GM12878 (cell line): ENCODE data around the gene DDC. TPM values are rescaled to one million over a fixed set of nuclear protein-coding genes. Genes with fewer than 3 reads are reported as not detected.

Experiments used
- ATAC-seq: fragments of 200-7000 bp; cut with Tn5 transposase; 3 replicates; pipeline ENCODE4 v1.9.1; 2020; ENCODE audit warnings: mild to moderate bottlenecking, moderate library complexity
- BruUV-seq: library from RNA; stranded (reverse); fragments of 400-500 nt; replicated peaks from 2 replicates; lab custom pipeline; 2021; lab: Mats Ljungman, UMichigan
- CTCF ChIA-PET: fragments of 300-600 bp; sonication (Branson Sonifier 250); formaldehyde crosslinking; extraction: SDS; loops from one replicate; lab custom pipeline; 2021; ENCODE audit warnings: inconsistent platforms; lab: Yijun Ruan, JAX
- POLR2A ChIA-PET: fragments of 350-600 bp; formaldehyde crosslinking; extraction: SDS; loops from one replicate; lab custom pipeline; 2021; ENCODE audit warnings: inconsistent platforms; lab: Charles Lee
- RAD21 ChIA-PET: fragments of 300-600 bp; sonication (Branson Sonifier 250); formaldehyde crosslinking; loops from one replicate; lab custom pipeline; 2023; ENCODE audit warnings: antibody characterized with exemption; ENCODE audit not compliant: unreplicated experiment; lab: Charles Lee
- SMC1A ChIA-PET: fragments of 300-600 bp; sonication (Branson Sonifier 250); formaldehyde crosslinking; loops from one replicate; lab custom pipeline; 2023; ENCODE audit not compliant: unreplicated experiment, uncharacterized antibody; lab: Charles Lee
- DNase-seq: peaks from one replicate; pipeline ENCODE4 v3.0.0-alpha.2; 2011; ENCODE audit warnings: low read depth, low spot score
- FAIRE-seq: peaks from 3 replicates; lab custom pipeline; 2011; peaks lifted over from hg19 to GRCh38; lab: Jason Lieb, UNC
- H2AFZ ChIP-seq: 2 replicates; pipeline ENCODE4 v1.6.0; 2011; ENCODE audit warnings: low read depth, low read length, control low read depth; ENCODE audit not compliant: control insufficient read depth
- H3K27ac ChIP-seq: 2 replicates; pipeline ENCODE4 v1.5.1; 2011; ENCODE audit warnings: control low read depth; ENCODE audit not compliant: control insufficient read depth, insufficient read depth
- H3K27me3 ChIP-seq, 2 experiments: replicated peaks in 1 of 2; 2 replicates each; pipeline versions ENCODE4 v1.6.0 to v1.6.1; 2011; ENCODE audit warnings: low read length in 1 of 2; ENCODE audit not compliant: control insufficient read depth in 2 of 2, insufficient read depth in 2 of 2
- H3K36me3 ChIP-seq, 2 experiments: 2 replicates each; pipeline ENCODE4 v1.5.1; 2011; ENCODE audit warnings: low read length in 1 of 2; ENCODE audit not compliant: control insufficient read depth in 2 of 2, insufficient read depth in 2 of 2
- H3K4me1 ChIP-seq: 2 replicates; pipeline ENCODE4 v1.6.1; 2011; ENCODE audit warnings: mild to moderate bottlenecking, low read length, moderate library complexity, mixed read lengths; ENCODE audit not compliant: control insufficient read depth, insufficient read depth
- H3K4me2 ChIP-seq: 2 replicates; pipeline ENCODE4 v1.6.0; 2011; ENCODE audit warnings: control low read depth; ENCODE audit not compliant: control insufficient read depth, insufficient read depth
- H3K4me3 ChIP-seq: fragments of 200-600 bp; sonication (generic); 2 replicates; pipeline ENCODE4 v1.5.1; 2016
- H3K79me2 ChIP-seq: 2 replicates; pipeline ENCODE4 v1.6.0; 2011; ENCODE audit warnings: low read length; ENCODE audit not compliant: control insufficient read depth, insufficient read depth
- H3K9ac ChIP-seq: 2 replicates; pipeline ENCODE4 v1.8.0; 2011; ENCODE audit warnings: low read length, control low read depth, mixed read lengths; ENCODE audit not compliant: control insufficient read depth, insufficient read depth
- H3K9me3 ChIP-seq: replicated peaks from 3 replicates; pipeline ENCODE4 v1.5.1; 2011; ENCODE audit warnings: mild to moderate bottlenecking, low read length; ENCODE audit not compliant: control insufficient read depth, insufficient read depth
- H4K20me1 ChIP-seq: 2 replicates; pipeline ENCODE4 v1.6.0; 2011; ENCODE audit not compliant: control insufficient read depth, insufficient read depth
- CREB1 ChIP-seq: IDR thresholded peaks from 2 replicates; pipeline ENCODE4 v1.6.1; 2012; ENCODE audit warnings: low read depth, mild to moderate bottlenecking, inconsistent platforms
- DPF2 ChIP-seq: fragments of 450-650 bp; IDR thresholded peaks from 2 replicates; pipeline ENCODE4 v1.6.1; 2017; ENCODE audit warnings: mild to moderate bottlenecking
- KDM1A ChIP-seq: fragments of 200-600 bp; sonication (generic); IDR thresholded peaks from 2 replicates; pipeline ENCODE4 v1.6.1; 2016; ENCODE audit warnings: borderline replicate concordance
- KLF5 ChIP-seq: fragments of 450-650 bp; IDR thresholded peaks from 2 replicates; pipeline ENCODE4 v1.6.1; 2014; ENCODE audit warnings: mild to moderate bottlenecking; ENCODE audit not compliant: partially characterized antibody
- MXI1 ChIP-seq: fragments of 150-350 bp; IDR thresholded peaks from 2 replicates; pipeline ENCODE4 v1.6.1; 2011; ENCODE audit warnings: low read depth, mild to moderate bottlenecking, inconsistent platforms, low read length, improper control_type of control experiment
- NFIC ChIP-seq: IDR thresholded peaks from 2 replicates; pipeline ENCODE4 v1.6.1; 2012; ENCODE audit warnings: low read depth, mild to moderate bottlenecking, inconsistent platforms, low read length, moderate library complexity
- SREBF1 ChIP-seq: IDR thresholded peaks from 2 replicates; pipeline ENCODE4 v1.6.1; 2012; ENCODE audit warnings: mild to moderate bottlenecking, low read length
- TBL1XR1 ChIP-seq: IDR thresholded peaks from 2 replicates; pipeline ENCODE4 v1.6.1; 2012; ENCODE audit warnings: low read depth, low read length, improper control_type of control experiment
- WGBS: methylation state at CpG from one replicate; pipeline ENCODE4 v1.1.6; 2016; ENCODE audit warnings: low lambda C conversion rate; ENCODE audit not compliant: insufficient replicate concordance, insufficient coverage; ENCODE audit errors: missing lambda C conversion rate; 5-methylcytosine and 5-hydroxymethylcytosine counted together
- in situ Hi-C: fragments of 300-500 bp; cut with MboI; formaldehyde crosslinking; loops from 9 replicates; pipeline ENCODE4 v1.14.3; 2018; ENCODE audit warnings: mixed read lengths
- intact Hi-C: fragments of 100-400 bp; cut with micrococcal nuclease; formaldehyde crosslinking; loops from one replicate; pipeline ENCODE4 v1.14.2; 2022; ENCODE audit not compliant: unreplicated experiment
- polyA plus RNA-seq, 11 experiments: library from polyadenylated mRNA; depleted of rRNA in 4 of 11; unstranded in 6 of 11; stranded (reverse) in 5 of 11; fragments of >200 nt; fragmentation: Nextera tagmentation in 4 of 11; fragmentation: Illumina TruSeq in 1 of 11; extraction: Ambion mirVana in 4 of 11; extraction: Trizol in 1 of 11; gene quantifications; 1 replicate in 1 of 11; 2 replicates in 10 of 11; pipeline versions ENCODE4 v1.2.1 to v1.2.3, GENCODE V29; 2011 to 2016; ENCODE audit warnings: inconsistent platforms in 2 of 11, missing spikeins in 2 of 11, low read depth in 1 of 11
- total RNA-seq, 4 experiments: library from RNA; depleted of rRNA in 3 of 4; stranded (reverse); fragments of >200 nt in 3 of 4; fragmentation: Illumina TruSeq in 1 of 4; extraction: Trizol in 1 of 4; gene quantifications; 2 replicates each; pipeline versions ENCODE4 v1.2.1 to v1.2.3, GENCODE V29; 2013 to 2021
- TF ChIP-seq, protein P1 (sequence below): IDR thresholded peaks from 2 replicates; pipeline ENCODE4 v1.6.1; 2012; ENCODE audit warnings: improper control_type of control experiment, low read depth, low read length; ENCODE audit not compliant: insufficient replicate concordance

The DDC gene
- total and polyA plus RNA-seq, 10 of the 15 experiments (the other 5 are each of a cell fraction or from before 2014, with no cell fraction given): not detected

DNA sequence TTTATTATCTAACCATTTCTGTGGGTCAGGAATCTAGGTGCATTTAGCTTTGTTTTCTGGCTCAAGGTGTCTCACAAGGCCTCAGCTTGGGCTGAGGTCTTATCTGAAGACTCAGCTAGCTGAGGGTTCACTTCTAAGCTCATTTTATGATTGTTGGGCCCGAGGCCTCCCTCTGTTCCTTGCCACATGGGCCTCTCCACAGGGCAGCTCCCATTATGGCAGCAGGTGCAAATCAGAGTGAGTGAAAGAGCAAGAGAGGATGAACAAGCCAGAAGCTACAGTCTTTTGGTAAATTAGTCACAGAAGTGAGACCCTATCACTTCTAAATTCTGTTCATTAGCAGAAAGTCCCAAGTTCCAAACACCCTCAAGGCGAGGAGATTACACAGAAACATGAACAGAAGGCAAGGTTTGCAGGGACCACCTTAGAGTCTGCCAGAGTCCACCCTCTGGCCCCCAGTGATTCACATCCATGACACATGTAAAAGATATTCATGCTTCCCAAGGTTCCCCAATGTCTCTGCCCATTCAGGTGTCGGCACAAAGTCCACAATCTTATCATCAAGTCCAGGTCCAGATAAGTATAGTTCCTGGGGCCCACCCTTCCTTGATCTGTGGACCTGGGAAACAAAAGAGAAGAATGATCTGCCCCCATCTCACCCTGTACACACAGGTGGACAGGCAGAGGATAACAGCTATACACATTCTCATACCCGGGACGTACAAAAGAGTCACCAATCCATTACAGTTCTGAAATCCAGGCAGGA lies 138.7 kb downstream of the DDC start:
- Histone ChIP-seq H3K4me2 (no peak overlapping the region), H4K20me1 (no peaks in the 10 kb centered on the region), H3K27ac (no peak overlapping the region), H3K27me3 (no peaks in the 10 kb centered on the region), H3K79me2 (no peaks in the 10 kb centered on the region), H3K36me3 (no peaks in the 10 kb centered on the region), H3K4me3 (no peak overlapping the region), H3K4me1 (no peaks in the 10 kb centered on the region), H2AFZ (no peak overlapping the region), H3K9ac (no peak overlapping the region), H3K9me3 (no peaks in the 10 kb centered on the region)
- DNase-seq (no peak), FAIRE-seq (no peak), ATAC-seq (no peak)
- intact Hi-C loops (no loop called here), in situ Hi-C loops (no loop called here)
- POLR2A ChIA-PET: interaction anchor here (0.5 kb wide), 1 partner anchor 287 kb away, joined by 3 read pairs; no protein-coding TSS in a partner anchor
- WGBS: 81% methylated on average over 5 of the region's 5 CpGs
- SMC1A ChIA-PET: interaction anchor here (0.8 to 3.1 kb wide), 10 partner anchors 9 to 334 kb away, joined by 3 to 17 read pairs (median 6); no protein-coding TSS in a partner anchor
- RAD21 ChIA-PET: interaction anchor here (2.2 kb wide), 1 partner anchor 8 kb away, joined by 8 read pairs; no protein-coding TSS in a partner anchor
- BruUV-seq: no TSS peak
- CTCF ChIA-PET: interaction anchor here (0.6 to 14.6 kb wide), 7 partner anchors 8 to 220 kb away, joined by 3 to 257 read pairs (median 4); partner anchors contain the start of gene FIGNL1
- TF ChIP-seq DPF2 (no peak), CREB1 (no peak), MXI1 (no peak), TBL1XR1 (no peak), NFIC (no peak), KDM1A (no peak), SREBF1 (no peak), KLF5 (no peak)
- TF ChIP-seq, protein P1, sequence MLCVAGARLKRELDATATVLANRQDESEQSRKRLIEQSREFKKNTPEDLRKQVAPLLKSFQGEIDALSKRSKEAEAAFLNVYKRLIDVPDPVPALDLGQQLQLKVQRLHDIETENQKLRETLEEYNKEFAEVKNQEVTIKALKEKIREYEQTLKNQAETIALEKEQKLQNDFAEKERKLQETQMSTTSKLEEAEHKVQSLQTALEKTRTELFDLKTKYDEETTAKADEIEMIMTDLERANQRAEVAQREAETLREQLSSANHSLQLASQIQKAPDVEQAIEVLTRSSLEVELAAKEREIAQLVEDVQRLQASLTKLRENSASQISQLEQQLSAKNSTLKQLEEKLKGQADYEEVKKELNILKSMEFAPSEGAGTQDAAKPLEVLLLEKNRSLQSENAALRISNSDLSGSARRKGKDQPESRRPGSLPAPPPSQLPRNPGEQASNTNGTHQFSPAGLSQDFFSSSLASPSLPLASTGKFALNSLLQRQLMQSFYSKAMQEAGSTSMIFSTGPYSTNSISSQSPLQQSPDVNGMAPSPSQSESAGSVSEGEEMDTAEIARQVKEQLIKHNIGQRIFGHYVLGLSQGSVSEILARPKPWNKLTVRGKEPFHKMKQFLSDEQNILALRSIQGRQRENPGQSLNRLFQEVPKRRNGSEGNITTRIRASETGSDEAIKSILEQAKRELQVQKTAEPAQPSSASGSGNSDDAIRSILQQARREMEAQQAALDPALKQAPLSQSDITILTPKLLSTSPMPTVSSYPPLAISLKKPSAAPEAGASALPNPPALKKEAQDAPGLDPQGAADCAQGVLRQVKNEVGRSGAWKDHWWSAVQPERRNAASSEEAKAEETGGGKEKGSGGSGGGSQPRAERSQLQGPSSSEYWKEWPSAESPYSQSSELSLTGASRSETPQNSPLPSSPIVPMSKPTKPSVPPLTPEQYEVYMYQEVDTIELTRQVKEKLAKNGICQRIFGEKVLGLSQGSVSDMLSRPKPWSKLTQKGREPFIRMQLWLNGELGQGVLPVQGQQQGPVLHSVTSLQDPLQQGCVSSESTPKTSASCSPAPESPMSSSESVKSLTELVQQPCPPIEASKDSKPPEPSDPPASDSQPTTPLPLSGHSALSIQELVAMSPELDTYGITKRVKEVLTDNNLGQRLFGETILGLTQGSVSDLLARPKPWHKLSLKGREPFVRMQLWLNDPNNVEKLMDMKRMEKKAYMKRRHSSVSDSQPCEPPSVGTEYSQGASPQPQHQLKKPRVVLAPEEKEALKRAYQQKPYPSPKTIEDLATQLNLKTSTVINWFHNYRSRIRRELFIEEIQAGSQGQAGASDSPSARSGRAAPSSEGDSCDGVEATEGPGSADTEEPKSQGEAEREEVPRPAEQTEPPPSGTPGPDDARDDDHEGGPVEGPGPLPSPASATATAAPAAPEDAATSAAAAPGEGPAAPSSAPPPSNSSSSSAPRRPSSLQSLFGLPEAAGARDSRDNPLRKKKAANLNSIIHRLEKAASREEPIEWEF: no peak
